Tibial nerve (tissue), 4 donors: ENCODE measurements around the gene USP28. TPM values are rescaled to one million over a fixed set of nuclear protein-coding genes. Genes with fewer than 3 reads are reported as not detected.

ENCODE experiments used
- DNase-seq, 2 donors: peaks; one replicate each; pipeline ENCODE4 v3.0.0-alpha.2; 2019; ENCODE audit warnings: low spot score in 2 of 2
- H3K27ac ChIP-seq, 4 donors: fragments of 200-600 bp; sonication (generic) in 3 of 4; one replicate each; pipeline ENCODE4 v1.5.1; 2017 to 2019; ENCODE audit warnings: mild to moderate bottlenecking in 1 of 4
- H3K27me3 ChIP-seq, 2 donors: fragments of 200-600 bp; sonication (generic) in 1 of 2; one replicate each; pipeline versions ENCODE4 v1.5.1 to v1.6.0; 2017 to 2019
- H3K36me3 ChIP-seq, 3 donors: fragments of 200-600 bp; sonication (generic); one replicate each; pipeline ENCODE4 v1.5.1; 2018 to 2019
- H3K4me1 ChIP-seq, 4 donors: fragments of 200-600 bp; sonication (generic) in 3 of 4; one replicate each; pipeline ENCODE4 v1.5.1; 2017 to 2019
- H3K4me3 ChIP-seq, 4 donors: fragments of 200-600 bp; sonication (generic) in 3 of 4; one replicate each; pipeline ENCODE4 v1.5.1; 2017 to 2019; ENCODE audit warnings: mild to moderate bottlenecking in 1 of 4, moderate library complexity in 1 of 4
- H3K9me3 ChIP-seq, 4 donors: fragments of 200-600 bp; sonication (generic) in 3 of 4; one replicate each; pipeline ENCODE4 v1.5.1; 2017 to 2019
- EP300 ChIP-seq, 2 donors: sonication (generic); formaldehyde crosslinking; IDR thresholded peaks; one replicate each; pipeline ENCODE4 v1.6.1; 2017; ENCODE audit warnings: antibody characterized with exemption in 2 of 2, mild to moderate bottlenecking in 1 of 2
- POLR2A ChIP-seq, 2 donors: fragments of 450-650 bp; IDR thresholded peaks; one replicate each; pipeline ENCODE4 v1.6.1; 2017; ENCODE audit warnings: antibody characterized with exemption in 2 of 2, mild to moderate bottlenecking in 2 of 2, moderate library complexity in 2 of 2
- WGBS, 2 donors: methylation state at CpG; one replicate each; pipeline ENCODE4 v1.1.5; 2018; 5-methylcytosine and 5-hydroxymethylcytosine counted together
- total RNA-seq, 4 donors: library from RNA; depleted of rRNA; stranded (reverse); fragments of >200 nt; gene quantifications; one replicate each; pipeline ENCODE4 v1.1.0, GENCODE V29; 2016
- TF ChIP-seq, protein P1 (sequence below), 5 experiments: fragments of 200-600 bp in 3 of 5; fragments of 450-650 bp in 2 of 5; sonication (generic) in 3 of 5; IDR thresholded peaks; one replicate each; pipeline ENCODE4 v1.5.1; 2016 to 2019; ENCODE audit warnings: antibody characterized with exemption in 5 of 5, mild to moderate bottlenecking in 3 of 5, moderate library complexity in 2 of 5

USP28 gene
- total RNA-seq, 4 donors from 2014 or later = 10.7 to 20.4 (median 15.4) TPM

DNA sequence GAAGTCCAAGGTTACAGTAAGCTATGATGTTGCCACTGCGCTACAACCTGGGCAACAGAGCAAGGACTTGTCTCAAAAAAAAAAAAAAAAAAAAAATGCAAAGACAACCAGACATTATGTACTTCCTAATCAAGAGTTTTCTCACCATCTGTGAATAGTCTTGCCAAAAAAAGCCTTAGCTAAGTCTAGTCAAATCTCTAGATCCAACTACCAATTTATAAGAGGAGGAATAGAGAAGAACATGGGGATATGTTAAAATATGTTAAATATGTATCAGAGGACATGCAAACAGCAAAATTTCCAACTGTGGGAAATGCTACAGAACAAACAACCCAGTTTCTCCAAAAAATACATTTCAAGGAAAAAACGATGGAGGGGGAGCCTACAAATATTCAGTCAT lies 45.6 kb downstream of the USP28 start:
- no peak overlapping the region for H3K4me3 ChIP-seq
- no peaks in the 10 kb centered on the region for H3K4me1 ChIP-seq
- TF ChIP-seq EP300 (IDR thresholded peaks at IDR 0.05) = no peak
- TF ChIP-seq, protein P1, sequence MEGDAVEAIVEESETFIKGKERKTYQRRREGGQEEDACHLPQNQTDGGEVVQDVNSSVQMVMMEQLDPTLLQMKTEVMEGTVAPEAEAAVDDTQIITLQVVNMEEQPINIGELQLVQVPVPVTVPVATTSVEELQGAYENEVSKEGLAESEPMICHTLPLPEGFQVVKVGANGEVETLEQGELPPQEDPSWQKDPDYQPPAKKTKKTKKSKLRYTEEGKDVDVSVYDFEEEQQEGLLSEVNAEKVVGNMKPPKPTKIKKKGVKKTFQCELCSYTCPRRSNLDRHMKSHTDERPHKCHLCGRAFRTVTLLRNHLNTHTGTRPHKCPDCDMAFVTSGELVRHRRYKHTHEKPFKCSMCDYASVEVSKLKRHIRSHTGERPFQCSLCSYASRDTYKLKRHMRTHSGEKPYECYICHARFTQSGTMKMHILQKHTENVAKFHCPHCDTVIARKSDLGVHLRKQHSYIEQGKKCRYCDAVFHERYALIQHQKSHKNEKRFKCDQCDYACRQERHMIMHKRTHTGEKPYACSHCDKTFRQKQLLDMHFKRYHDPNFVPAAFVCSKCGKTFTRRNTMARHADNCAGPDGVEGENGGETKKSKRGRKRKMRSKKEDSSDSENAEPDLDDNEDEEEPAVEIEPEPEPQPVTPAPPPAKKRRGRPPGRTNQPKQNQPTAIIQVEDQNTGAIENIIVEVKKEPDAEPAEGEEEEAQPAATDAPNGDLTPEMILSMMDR (IDR thresholded peaks at IDR 0.05) = no peak
- TF ChIP-seq POLR2A (IDR thresholded peaks at IDR 0.05) = no peak
- no peaks in the 10 kb centered on the region for H3K27me3 ChIP-seq
- WGBS, 2 donors = 73 to 81% methylated on average over 2 of the region's 2 CpGs
- H3K36me3 ChIP-seq = peaks cover 0 to 64% (median 0%) of the 10 kb centered on the region in 3 donors
- no peak overlapping the region for H3K27ac ChIP-seq
- no peaks in the 10 kb centered on the region for H3K9me3 ChIP-seq
- no peak for DNase-seq

DNA sequence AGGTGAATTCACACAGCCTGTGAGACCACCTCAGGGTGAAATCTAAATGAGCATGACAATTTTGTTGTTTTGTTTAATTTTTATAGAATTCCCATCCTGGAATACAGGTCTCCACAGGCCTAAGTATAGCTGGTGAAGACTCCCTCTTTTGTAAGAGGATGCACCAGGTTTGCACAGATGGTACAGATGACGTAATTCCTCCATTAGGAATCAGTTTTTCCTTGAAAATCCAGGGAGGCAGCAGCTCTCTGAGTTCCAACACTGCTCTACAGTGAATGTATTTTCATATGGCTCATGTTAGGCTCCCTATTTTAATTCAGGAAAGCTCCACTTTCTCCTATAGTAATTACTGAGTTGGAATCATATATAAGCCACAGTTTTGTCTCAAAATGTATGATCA lies 47.2 kb downstream of the USP28 start:
- TF ChIP-seq POLR2A (IDR thresholded peaks at IDR 0.05) = no peak
- no peak for TF ChIP-seq EP300 (IDR thresholded peaks at IDR 0.05)
- TF ChIP-seq, protein P1 (IDR thresholded peaks at IDR 0.05) = no peak
- Histone ChIP-seq H3K9me3 (no peaks in the 10 kb centered on the region), H3K27me3 (no peaks in the 10 kb centered on the region), H3K4me3 (no peak overlapping the region), H3K4me1 (no peaks in the 10 kb centered on the region), H3K36me3 (peaks cover 0 to 76% (median 0%) of the 10 kb centered on the region in 3 donors), H3K27ac (no peak overlapping the region)
- 84 to 96% methylated on average over 1 of the region's 1 CpG for WGBS, 2 donors
- DNase-seq = no peak

DNA sequence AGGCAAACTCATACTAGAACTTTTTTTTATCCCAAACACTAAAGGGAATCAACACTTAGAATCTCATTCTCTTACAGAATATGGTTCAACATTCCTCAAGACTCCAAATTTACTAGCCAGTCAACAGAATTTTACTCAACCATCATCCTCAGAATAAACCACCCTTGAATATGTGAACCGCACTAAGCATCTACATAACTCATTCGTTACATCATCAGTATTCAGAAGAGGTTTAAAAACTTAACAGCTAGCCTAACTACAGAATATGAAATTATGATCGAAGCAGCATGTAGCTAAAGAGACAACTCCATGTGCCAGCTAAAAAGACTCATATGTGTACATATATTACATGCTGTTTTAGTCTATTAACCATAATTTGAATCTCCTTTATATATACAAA lies 47.9 kb downstream of the USP28 start:
- Histone ChIP-seq H3K9me3 (no peaks in the 10 kb centered on the region), H3K4me3 (no peak overlapping the region), H3K27me3 (no peaks in the 10 kb centered on the region), H3K27ac (no peak overlapping the region), H3K4me1 (no peaks in the 10 kb centered on the region), H3K36me3 (peaks cover 0 to 76% (median 0%) of the 10 kb centered on the region in 3 donors)
- DNase-seq = no peak
- 92 to 98% methylated on average over 3 of the region's 3 CpGs for WGBS, 2 donors
- TF ChIP-seq EP300 (IDR thresholded peaks at IDR 0.05) = no peak
- TF ChIP-seq POLR2A (IDR thresholded peaks at IDR 0.05) = no peak

DNA sequence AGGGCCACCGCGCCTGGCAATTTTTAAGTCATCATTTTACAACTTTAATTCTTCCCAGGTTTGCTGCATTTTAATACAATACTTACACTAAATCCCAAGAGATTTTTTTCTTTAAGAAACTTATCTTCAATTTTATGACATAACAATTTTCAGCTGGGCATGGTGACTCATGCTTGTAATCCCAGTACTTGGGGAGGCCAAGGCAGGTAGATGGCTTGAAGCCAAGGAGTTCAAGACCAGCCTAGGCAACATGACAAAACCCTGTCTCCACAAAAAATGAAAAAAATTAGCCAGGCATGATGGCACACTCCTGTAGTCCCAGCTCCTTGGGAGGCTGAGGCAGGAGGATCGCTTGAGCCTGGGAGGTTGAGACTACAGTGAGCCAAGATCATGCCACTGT lies 56.9 kb downstream of the USP28 start:
- Histone ChIP-seq H3K36me3 (peaks cover 0 to 74% (median 15%) of the 10 kb centered on the region in 3 donors), H3K9me3 (no peaks in the 10 kb centered on the region), H3K27me3 (no peaks in the 10 kb centered on the region), H3K4me1 (no peaks in the 10 kb centered on the region), H3K4me3 (no peak overlapping the region), H3K27ac (no peak overlapping the region)
- DNase-seq = no peak
- TF ChIP-seq EP300 (IDR thresholded peaks at IDR 0.05) = no peak
- TF ChIP-seq, protein P1 (IDR thresholded peaks at IDR 0.05) = no peak
- TF ChIP-seq POLR2A (IDR thresholded peaks at IDR 0.05) = no peak
- WGBS, 2 donors = 98 to 100% methylated on average over 3 of the region's 3 CpGs

DNA sequence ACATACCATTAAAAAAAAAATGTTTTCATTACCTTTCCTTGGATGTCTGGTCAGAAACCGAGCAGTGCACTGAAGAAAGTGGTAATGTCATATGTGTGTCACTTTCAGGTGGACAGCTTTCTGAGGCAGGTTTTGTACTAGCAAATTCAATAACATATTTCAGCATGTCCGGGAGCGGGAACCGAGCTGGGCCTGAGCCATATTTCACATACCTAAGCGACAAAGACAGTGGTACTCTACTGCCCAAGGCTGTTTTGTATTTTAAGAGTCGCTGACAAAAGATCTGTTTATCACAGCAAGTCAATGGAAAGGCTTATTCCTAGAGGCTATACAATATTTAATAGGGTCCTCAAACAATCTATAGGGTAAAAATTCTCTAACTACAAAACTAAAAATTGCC lies 57.7 kb downstream of the USP28 start:
- TF ChIP-seq EP300 (IDR thresholded peaks at IDR 0.05) (no peak), POLR2A (IDR thresholded peaks at IDR 0.05) (no peak)
- TF ChIP-seq, protein P1 (IDR thresholded peaks at IDR 0.05) = no peak
- no peak for DNase-seq
- H3K27ac ChIP-seq = no peak overlapping the region
- no peaks in the 10 kb centered on the region for H3K9me3 ChIP-seq
- 76 to 77% methylated on average over 6 of the region's 6 CpGs for WGBS, 2 donors
- no peaks in the 10 kb centered on the region for H3K27me3 ChIP-seq
- peaks cover 0 to 73% (median 15%) of the 10 kb centered on the region in 3 donors for H3K36me3 ChIP-seq
- H3K4me3 ChIP-seq = no peak overlapping the region
- H3K4me1 ChIP-seq = no peaks in the 10 kb centered on the region

DNA sequence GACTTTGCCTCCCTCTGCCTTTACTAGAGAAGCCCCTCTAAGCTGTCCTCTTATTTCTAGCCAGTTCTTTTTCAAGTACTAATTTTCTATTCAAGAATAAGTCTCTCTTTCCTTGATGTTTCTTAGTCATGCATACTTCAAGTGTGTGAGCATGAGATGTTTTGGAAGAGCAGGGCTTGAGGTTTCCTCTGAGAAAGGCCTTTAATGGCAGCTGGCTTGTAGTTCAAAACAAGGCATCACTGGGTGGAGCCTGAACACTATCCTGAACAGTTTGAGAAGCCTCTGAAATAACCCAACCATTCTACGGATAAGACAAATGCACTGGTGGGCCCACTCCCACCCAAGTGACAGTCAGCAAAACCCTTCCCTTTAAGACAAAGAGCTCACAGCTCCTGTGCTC lies 58.2 kb downstream of the USP28 start:
- Histone ChIP-seq H3K4me3 (no peak overlapping the region), H3K9me3 (no peaks in the 10 kb centered on the region), H3K27ac (no peak overlapping the region), H3K27me3 (no peaks in the 10 kb centered on the region), H3K4me1 (no peaks in the 10 kb centered on the region), H3K36me3 (peaks cover 0 to 73% (median 15%) of the 10 kb centered on the region in 3 donors)
- no peak for DNase-seq
- 92 to 100% methylated on average over 1 of the region's 1 CpG for WGBS, 2 donors
- TF ChIP-seq, protein P1 (IDR thresholded peaks at IDR 0.05) = no peak
- TF ChIP-seq EP300 (IDR thresholded peaks at IDR 0.05) = no peak
- TF ChIP-seq POLR2A (IDR thresholded peaks at IDR 0.05) = no peak
